GM18517 (cell line): ENCODE results near the gene NAGLU.

Source experiments
- ATAC-seq: cut with Tn5 transposase; IDR thresholded peaks from one replicate; pipeline ENCODE4 v1.9.1; 2021; ENCODE audit warnings: mild to moderate bottlenecking, moderate library complexity; ENCODE audit not compliant: unreplicated experiment

The NAGLU gene

DNA sequence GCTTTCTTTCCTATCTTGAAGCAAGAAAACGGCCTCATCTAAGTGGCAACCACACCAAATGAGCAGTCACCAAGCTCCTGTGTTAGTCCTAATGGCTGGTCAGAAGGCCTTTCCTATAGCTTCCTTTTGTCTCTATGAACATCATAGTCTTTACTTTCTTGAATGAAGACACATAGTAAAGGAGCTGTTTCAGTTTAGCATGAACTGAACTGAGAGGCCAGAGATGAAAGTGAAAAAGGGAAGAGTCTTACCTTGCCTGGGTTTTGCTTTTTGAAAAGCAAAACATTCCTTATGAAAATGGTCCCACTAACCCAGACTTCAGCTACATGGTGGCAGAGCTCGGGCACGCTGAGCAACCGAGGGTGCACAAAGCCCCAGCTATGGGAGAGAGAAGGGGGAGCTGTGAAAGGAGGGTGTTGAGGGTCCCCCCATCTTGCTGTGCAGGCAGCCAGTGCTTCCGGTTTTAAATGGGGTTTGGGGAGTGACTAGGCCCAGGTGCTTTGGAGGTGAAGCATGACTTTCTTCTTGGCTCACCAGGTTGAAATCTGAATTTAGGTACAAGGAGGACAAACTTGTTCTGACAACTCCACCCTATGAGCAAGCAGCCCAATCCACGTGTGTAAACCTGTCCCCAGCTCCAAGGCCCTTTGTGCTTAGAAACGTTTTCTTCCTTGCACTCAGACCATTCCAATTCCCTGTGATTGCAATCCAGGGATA, 50.6 kb downstream of the NAGLU start:
- no peak for ATAC-seq

- ATAC-seq: no peak
Observed at GRCh38 chr17:42590886-42591285, 54.8 kb downstream of the NAGLU start.

DNA sequence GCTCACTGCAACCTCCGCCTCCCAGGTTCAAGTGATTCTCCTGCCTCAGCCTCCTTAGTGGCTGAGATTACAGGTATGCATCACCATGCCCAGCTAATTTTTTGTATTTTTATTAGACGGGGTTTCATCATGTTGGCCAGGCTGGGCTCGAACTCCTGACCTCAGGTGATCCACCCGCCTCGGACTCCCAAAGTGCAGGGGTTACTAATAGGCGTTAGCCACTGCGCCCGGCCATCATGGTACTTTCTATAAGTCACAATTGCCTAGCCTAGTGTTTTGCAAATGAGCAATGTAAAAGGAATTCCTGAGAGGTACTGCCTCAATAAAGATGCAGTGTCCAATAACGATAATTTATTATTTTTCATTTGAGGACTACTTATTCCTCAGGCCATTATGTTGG, 55.4 kb downstream of the NAGLU start:
- no peak for ATAC-seq
